SU-DHL-6 (cell line): ENCODE measurements around the gene MED20.

Experiments used
- EZH2phosphoT487 ChIP-seq: fragments of 200-600 bp; sonication (generic), shearing (Covaris generic); conservative IDR thresholded peaks from 2 replicates; pipeline ENCODE4 v1.6.1; 2018; ENCODE audit warnings: mild to moderate bottlenecking, antibody characterized with exemption, low read length, moderate library complexity, mixed read lengths
- TF ChIP-seq, protein P1 (sequence below): fragments of 200-600 bp; sonication (generic); IDR thresholded peaks from one replicate; pipeline ENCODE4 v1.5.1; 2017; ENCODE audit warnings: antibody characterized with exemption, mild to moderate bottlenecking, low read length, moderate library complexity; ENCODE audit not compliant: insufficient read depth, poor library complexity, severe bottlenecking

DNA sequence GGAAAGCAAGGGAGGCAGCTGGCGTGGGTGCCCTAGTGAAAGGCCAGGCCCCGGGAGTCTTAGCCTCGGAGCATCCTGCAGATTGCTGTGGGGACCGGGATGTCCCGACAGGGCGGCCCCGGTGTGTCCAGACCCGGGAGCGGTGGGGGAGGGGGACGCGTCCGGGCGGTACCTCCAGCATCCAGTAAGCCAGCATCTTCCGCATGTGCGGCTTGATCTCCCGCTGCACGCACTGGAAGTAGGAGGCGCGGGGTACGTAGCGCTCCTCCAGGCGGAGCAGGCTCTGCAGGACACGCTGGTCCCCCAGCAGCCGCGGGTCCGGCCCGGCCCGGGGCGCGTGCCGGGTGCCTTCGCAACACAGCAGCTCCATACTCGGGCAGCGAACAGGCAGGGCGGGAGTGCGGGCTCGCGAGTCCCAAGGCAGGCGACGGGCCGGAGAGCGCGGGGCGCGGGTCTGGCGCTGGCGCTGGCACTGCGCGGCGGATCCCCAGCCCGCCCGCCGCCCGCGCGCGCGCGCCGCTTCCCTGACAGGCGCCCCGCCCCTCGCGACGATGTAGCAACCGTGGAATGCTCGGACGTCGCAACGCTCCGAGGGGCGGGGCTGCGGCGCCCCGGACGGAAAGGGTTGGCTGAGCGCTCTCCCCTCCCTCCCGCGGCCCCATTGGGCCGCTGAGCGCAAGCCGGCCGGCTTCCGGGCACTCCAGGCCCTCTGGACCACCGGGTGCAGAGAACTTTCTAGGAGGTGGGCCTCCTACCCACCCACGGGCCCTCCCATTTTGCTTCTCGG, 20.5 kb upstream of the MED20 start, which contains the start of gene CCND3:
- TF ChIP-seq, protein P1, sequence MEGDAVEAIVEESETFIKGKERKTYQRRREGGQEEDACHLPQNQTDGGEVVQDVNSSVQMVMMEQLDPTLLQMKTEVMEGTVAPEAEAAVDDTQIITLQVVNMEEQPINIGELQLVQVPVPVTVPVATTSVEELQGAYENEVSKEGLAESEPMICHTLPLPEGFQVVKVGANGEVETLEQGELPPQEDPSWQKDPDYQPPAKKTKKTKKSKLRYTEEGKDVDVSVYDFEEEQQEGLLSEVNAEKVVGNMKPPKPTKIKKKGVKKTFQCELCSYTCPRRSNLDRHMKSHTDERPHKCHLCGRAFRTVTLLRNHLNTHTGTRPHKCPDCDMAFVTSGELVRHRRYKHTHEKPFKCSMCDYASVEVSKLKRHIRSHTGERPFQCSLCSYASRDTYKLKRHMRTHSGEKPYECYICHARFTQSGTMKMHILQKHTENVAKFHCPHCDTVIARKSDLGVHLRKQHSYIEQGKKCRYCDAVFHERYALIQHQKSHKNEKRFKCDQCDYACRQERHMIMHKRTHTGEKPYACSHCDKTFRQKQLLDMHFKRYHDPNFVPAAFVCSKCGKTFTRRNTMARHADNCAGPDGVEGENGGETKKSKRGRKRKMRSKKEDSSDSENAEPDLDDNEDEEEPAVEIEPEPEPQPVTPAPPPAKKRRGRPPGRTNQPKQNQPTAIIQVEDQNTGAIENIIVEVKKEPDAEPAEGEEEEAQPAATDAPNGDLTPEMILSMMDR: no peak
- no peak for TF ChIP-seq EZH2phosphoT487
